Peyer's patch (tissue), 4 donors: ENCODE data around the gene TMEM8B.

Experiments
- CTCF ChIP-seq, 6 experiments: fragments of 450-650 bp in 4 of 6; fragments of 200-600 bp in 2 of 6; sonication (generic) in 1 of 6; IDR thresholded peaks; one replicate each; pipeline ENCODE4 v1.5.1; 2017 to 2019; ENCODE audit warnings: antibody characterized with exemption in 6 of 6, mild to moderate bottlenecking in 3 of 6, moderate library complexity in 1 of 6
- POLR2A ChIP-seq, 2 donors: fragments of 450-650 bp; IDR thresholded peaks; one replicate each; pipeline ENCODE4 v1.5.1; 2017; ENCODE audit warnings: antibody characterized with exemption in 2 of 2, mild to moderate bottlenecking in 2 of 2, moderate library complexity in 2 of 2

- TF ChIP-seq POLR2A (IDR thresholded peaks at IDR 0.05) (no peak), CTCF (IDR thresholded peaks at IDR 0.05) (no peak)
Measured at GRCh38 chr9:35800530-35800929, 28.5 kb upstream of the TMEM8B start.
